GM19395 (cell line): ENCODE measurements around the gene SLC6A4.
"Not testable (repeated sequence)": the region's sequence is repeated elsewhere in the genome, so short reads cannot be mapped to it uniquely, and the experiment has no call there.

Experiments
- ATAC-seq: cut with Tn5 transposase; IDR thresholded peaks from one replicate; pipeline ENCODE4 v1.9.1; 2021; ENCODE audit warnings: mild to moderate bottlenecking, moderate library complexity; ENCODE audit not compliant: unreplicated experiment

The SLC6A4 gene

DNA sequence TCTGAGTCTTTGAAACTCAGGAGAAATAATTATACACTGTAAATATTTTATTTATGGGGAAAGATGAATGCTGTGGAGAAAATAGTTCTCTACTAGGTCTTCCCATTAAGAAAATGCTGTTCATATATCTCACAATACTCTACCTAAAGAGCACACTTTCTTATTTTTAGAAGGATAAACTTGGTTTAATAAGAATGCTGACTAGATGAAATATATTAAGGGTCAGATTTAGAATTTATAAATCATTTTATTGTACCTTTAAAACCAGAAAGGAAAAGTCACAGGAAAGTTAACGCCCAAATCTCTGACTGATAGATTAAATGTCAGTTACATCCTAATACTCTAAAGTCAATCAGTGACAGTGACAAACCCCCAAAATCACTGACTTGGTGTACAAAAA lies 48.7 kb downstream of the SLC6A4 start:
- no peak for ATAC-seq

DNA sequence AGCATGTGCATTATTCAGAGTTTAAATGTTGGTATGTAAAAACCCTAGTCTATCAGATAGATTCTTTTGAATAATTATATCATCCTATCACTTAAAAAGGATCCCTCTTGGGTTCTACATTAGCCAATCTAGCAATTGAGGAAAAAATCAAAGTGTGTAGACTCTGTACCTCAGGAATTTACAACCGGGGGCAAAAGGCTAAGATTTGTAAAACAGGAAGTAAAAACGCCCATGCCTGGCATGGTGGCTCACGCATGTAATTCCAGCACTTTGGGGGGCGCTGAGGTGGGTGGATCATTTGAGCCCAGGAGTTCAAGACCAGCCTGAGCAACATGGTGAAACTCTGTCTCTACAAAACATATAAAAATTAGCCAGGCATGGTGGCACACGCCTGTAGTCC lies 58.6 kb downstream of the SLC6A4 start:
- no peak for ATAC-seq

DNA sequence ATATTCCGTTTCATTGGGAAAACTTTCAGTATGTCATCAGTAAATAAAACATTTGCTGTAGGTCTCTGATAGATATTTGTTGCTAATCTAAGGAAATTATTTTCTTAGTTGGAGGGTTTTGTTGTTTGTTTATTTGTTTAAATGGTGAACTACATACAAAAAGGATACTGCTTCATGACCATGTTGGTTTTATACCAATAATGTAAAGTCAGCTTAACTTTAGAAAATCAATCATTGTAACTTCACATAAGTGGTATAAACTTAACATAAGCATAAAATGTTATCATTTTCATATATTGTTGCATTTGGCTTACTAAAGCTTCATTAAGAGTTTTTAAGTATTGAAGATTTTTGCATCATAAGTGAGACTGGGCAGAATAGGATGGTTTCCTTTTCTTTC lies 60.9 kb downstream of the SLC6A4 start:
- ATAC-seq, result no peak

DNA sequence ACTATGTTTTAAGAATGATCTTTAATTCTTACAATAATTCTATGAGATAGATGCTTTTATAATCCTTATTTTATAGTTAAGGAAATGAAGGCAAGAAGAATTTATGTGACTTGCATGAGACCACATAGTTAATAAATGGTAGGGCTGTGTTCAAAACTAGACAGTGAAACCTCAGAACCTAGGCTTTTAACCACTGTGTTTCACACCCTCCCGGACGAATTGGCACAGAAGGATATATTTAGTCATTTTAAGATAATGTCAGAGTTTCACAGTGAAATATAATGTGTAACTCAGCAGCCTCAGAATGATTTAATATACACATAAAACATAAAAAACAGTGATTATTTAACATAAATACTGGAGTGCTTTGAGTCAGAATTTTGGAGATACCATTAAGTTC lies 61.8 kb downstream of the SLC6A4 start:
- peak; percentile 90 for ATAC-seq

DNA sequence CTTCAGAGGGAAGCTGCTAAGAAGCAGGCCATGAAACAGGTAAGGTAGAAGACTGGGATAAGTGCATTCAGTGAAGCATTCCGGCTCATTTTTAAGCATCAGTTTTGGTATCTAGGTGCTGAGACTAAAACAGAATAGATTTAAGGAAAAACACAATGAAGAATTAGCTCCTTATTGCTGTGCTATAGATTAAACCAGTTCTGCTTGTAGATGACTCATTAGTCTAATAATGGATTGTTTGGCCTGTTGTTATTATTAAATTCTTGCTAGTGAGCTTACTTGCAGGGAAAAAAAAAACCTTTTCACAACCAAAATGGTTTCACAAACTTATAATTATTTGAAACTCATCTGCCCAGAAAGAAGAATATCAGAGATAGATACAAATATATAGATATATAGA lies 62.9 kb downstream of the SLC6A4 start:
- ATAC-seq, result no peak

DNA sequence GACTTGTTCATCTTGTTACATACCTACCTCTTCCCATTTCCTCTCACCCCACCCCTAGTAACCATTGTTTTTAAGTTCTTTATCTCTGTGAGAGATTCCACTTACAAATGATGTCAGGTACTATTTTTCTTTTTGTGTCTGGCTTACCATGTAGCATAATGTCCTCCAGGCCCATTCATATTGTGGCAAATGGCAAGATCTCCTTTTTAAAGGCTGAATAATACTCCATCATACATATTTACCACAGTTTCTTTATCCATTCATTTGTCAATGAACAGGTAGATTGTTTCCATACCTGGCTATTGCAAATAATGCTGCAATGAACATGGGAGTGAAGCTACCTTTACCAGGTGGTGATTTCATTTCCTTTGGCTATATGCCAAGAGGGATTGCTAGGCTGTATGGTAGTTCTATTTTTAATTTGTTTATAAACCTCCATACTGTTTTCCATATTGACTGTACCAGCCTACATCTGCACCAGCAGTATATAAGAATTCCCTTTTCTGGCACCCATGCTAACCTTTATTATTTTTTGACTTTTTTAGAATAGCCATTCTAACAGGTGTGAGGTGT lies 65.0 kb downstream of the SLC6A4 start:
- no peak for ATAC-seq

DNA sequence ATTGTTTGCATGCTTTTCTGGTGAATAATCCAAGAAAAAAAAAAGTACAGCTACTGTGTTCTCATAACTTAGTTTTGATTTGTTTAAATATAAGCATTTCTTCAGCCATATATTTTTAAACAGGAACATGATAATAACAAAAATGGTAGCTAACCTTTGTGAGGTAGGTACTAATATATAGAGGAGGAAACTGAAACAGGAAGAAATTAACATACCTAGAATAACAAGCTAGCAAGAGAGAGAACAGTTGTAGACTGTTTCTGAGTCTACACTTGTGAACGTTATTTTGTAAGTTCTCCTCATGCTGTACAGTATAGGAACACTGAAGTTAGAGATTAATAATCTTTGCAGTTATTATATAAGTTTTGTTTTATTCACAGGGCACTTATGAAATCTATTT lies 69.5 kb downstream of the SLC6A4 start:
- no peak for ATAC-seq

DNA sequence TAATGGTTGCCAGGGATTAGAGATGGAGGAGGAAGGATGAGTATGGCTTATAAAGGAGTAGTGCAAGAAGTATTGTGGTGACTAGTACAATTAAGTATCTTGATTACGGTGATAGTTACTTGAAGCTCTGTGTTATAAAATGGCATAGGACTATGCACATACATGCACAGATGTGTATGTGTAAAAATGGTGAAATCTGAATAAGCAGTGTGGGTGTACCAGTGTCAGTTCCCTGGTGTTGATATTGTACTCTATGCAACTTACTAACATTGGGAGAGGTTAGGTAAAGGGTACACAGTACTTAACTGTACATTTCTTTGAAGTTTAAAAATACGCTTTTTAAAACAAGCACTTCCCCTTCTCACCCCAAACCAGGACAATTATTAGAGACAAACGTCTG lies 70.3 kb downstream of the SLC6A4 start:
- ATAC-seq, result no peak

DNA sequence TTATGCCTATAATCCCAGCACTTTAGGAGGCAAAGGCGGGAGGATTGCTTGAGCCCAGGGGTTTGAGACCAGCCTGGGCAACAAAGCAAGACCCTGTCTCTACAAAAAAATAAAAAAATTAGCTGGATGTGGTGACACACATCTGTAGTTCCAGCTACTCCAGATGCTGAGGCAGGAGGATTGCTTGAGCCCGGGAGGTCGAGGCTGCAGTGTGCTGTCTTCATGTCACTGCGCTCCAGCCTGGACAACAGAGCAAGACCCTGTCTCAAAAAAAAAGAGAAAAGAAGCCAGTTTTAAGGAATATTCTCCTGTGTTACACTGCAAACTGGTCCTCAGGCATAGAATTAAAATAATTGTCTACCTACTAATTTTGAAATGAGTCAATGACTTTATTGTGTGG lies 71.0 kb downstream of the SLC6A4 start:
- no peak for ATAC-seq

DNA sequence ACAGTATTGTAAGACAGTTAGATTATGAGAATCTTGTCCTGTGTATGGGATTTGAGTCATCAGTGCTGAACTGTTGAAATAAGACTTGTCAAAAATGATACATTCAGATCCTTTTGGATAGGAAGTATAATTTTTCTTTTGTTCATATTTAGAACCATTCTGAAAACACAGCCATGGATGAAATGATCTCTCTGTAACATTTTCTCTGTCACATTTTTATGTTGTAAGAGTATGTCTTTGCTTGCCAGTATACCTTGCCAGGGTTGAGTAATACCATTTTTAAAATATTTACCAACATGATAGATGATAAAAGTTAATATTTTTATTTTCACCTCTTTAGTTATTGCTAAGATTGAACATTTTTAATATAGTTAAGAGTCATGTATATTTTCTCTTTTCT lies 73.9 kb downstream of the SLC6A4 start:
- no peak for ATAC-seq

DNA sequence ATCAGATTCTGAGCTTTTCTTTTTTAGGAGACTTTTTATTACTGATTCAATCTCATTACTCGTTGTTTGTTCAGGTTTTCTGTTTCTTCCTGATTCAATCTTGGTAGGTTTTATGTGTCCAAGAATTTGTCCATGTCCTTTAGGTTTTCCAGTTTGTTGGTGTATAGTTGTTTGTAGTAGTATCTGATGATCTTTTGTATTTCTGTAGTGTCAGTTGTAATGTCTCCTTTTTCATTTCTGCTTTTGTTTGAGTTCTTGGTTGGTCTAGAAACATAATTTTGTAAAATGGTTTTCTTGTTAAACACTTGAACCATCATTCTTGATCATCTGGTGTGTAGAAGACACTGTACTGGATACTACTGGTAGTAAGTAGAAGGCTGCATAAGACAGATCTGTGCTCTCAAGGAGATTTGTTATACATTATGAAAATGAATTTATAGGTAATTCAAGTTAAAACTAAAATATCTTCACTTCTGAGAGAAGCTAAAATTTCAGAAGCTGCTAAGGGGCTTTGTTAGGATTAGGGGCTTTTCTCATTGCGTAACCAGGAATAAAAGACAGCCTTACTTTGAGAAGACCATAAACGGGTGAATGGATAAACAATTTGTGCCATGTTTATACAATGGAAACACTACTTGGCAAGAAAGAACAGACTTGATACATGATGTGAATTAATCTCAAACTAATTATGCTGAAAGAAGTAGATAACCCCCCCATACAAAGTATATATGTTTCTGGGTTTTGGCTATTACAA lies 74.9 kb downstream of the SLC6A4 start:
- ATAC-seq, result no peak

DNA sequence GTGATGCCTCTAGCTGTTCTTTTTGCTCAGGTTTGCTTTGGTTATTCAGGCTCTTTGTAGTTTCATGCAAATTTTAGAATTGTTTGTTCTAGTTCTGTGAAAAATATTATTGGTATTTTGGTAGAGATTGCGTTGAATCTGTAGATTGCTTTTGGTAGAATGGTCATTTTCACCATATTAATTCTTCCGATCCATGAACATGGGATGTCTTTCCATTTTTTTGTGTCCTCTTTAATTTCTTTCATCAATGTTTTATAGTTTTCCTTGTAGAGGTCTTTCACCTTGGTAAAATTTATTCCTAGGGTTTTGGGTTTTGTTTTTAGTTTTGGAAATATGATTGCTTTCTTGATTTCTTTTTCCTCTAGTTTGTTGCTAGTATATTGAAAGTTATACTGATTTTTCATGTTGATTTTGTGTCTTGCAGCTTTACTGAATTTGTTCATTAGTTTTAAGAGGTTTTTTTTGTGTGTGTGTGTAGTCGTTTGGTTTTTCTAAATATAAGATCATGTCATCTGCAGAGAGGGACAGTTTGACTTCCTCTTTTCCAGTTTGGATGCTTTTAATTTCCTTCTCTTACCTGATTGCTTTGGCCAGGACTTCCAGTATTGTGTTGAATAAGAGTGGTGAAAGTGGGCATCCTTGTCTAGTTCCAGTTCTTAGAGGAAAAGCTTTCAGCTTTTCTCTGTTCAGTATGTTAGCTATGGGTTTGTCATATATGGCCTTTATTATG lies 76.4 kb downstream of the SLC6A4 start:
- ATAC-seq, result no peak

DNA sequence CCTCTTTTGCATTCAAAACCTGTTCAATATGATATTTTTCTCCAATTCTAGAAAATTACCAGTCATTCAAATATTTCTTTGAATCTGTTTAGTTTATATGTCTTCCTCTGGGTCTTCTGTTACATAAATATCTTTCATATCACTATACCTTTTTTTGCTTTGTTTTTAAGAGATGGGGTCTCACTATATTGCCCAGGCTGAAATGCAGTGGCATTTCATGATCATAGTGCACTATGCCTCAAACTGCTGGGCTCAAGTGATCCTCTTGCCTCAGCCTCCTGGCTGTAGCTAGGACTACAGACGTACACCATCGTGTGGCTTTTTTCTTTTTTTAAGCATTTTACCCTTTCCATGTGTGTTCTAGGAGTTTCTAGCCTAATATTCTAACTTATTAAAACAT lies 80.1 kb downstream of the SLC6A4 start:
- ATAC-seq, result no peak

DNA sequence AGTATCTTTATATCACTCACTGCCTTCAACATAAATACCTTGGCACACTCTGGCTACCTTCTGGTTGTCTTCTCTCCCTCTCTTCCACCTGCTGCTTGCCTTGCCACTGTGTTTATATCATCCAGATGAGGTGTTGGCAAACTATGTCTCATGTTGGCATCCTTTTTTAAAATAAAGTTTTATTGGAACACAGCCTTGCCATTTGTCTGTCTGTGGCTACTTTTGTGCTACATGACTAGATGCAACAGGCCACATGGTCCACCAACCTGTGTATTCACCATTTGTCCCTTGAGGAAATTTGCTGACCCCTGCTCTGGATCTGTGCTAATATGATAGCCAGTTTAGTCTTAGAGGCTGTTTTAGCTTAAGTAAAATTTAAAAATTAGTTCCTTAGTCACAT lies 82.0 kb downstream of the SLC6A4 start:
- ATAC-seq, result no peak

DNA sequence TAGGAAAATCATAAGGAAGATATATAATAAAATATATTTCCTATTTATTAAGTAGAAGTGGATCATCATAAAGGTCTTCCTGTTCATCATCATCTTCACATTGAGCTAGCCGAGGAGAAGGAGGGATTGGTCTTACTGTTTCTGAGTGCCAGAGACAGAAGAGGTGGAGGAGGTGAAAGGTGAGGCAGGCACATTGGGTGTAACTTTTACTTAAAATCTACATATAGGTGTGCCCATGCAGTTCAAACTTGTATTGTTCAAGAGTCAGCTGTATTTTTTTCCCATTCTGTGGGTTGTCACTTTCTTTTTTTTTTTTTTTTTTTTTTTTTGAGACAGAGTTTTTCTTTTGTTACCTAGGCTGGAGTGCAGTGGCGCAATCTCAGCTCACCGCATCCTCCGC lies 84.0 kb downstream of the SLC6A4 start:
- no peak for ATAC-seq

DNA sequence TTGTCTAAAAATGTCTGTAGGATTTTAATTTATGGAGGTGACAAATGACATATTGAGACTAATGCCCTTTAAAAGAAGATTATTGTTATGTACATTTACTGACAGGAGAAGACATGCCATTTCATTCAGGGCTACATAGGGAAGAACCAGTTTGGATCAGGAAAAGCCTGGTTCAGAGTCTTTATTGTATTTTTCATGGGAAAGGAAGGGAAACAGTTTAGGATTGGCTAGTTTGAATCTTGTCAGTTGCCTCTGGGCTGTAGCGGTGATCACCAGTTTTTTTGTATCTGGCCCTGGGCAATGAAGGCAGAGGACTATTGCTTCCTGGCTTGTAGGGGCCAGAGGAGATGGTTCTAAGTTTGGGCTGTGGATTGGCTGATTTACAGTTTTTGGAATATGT lies 87.1 kb downstream of the SLC6A4 start:
- no peak for ATAC-seq

DNA sequence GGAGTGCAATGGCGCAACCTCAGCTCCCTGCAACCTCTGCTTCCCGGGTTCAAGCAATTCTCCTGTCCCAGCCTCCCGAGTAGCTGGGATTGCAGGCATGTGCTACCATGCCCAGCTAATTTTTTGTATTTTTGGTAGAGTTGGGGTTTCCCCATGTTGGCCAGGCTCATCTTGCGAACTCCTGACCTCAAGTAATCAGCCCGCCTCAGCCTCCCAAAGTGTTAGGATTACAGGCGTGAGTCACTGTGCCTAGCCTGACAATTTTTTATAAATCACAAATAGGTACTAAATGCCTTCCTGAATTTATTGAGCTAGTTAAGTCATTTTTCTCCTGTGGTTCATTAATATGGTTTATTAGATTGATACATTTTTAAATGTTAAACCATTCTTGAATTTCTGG lies 87.6 kb downstream of the SLC6A4 start:
- ATAC-seq, result not testable (repeated sequence)
